Large intestine (tissue), 3 donors: Measurements from ENCODE around the gene SLC26A11. TPM values are rescaled to one million over a fixed set of nuclear protein-coding genes. Genes with fewer than 3 reads are reported as not detected.
A peak's percentile ranks its signal among the peaks of the same experiment; 100 is the strongest.

Experiments used
- DNase-seq, 2 donors: peaks; one replicate each; pipeline versions ENCODE4 v3.0.0 to v3.0.0-alpha.2; 2013
- H3K27ac ChIP-seq: one replicate; pipeline ENCODE4 v1.5.1; 2013; ENCODE audit warnings: low read length
- H3K27me3 ChIP-seq: 2 replicates; pipeline ENCODE4 v1.6.1; 2013; ENCODE audit warnings: low read length; ENCODE audit not compliant: control insufficient read depth, insufficient read depth
- H3K36me3 ChIP-seq: 2 replicates; pipeline ENCODE4 v1.6.1; 2013; ENCODE audit warnings: low read length; ENCODE audit not compliant: control insufficient read depth, insufficient read depth
- H3K4me1 ChIP-seq: one replicate; pipeline ENCODE4 v1.6.1; 2013; ENCODE audit warnings: low read length; ENCODE audit not compliant: control insufficient read depth, insufficient read depth
- H3K4me3 ChIP-seq: one replicate; pipeline ENCODE4 v1.5.1; 2013; ENCODE audit warnings: low read length
- H3K9me3 ChIP-seq: one replicate; pipeline ENCODE4 v1.6.1; 2013; ENCODE audit warnings: mild to moderate bottlenecking, low read depth, low read length, moderate library complexity; ENCODE audit not compliant: control insufficient read depth
- WGBS: methylation state at CpG from one replicate; pipeline ENCODE4 v1.1.5; 2013; ENCODE audit warnings: low lambda C conversion rate; ENCODE audit not compliant: insufficient coverage; 5-methylcytosine and 5-hydroxymethylcytosine counted together
- polyA plus RNA-seq: library from polyadenylated mRNA; unstranded; fragments of 120-200 nt; gene quantifications from one replicate; pipeline ENCODE4 v1.2.1, GENCODE V29; 2013

SLC26A11 gene
- polyA plus RNA-seq, 1 donor, result 82.8 TPM

GRCh38 chr17:80260069-80260535 lies 39.9 kb downstream of the SLC26A11 start:
- WGBS, result no CpG with 5 or more reads among the region's 63 CpGs
- H3K4me1 ChIP-seq, result peaks cover 30% of the 10 kb centered on the region

GRCh38 chr17:80260791-80261158 lies 40.5 kb downstream of the SLC26A11 start, which contains the start of gene RNF213:
Gene RNF213 (plus strand): TSS chr17:80260852. CDS start chr17:80263682, 2,830 bp downstream.
- Histone ChIP-seq H3K36me3 (peaks cover 5% of the 10 kb centered on the region), H3K9me3 (peaks cover 3% of the 10 kb centered on the region), H3K27ac (peak within 1 kb of the TSS; percentile 95), H3K4me1 (peaks cover 30% of the 10 kb centered on the region), H3K27me3 (no peaks in the 10 kb centered on the region), H3K4me3 (peak within 1 kb of the TSS; percentile 94)
- WGBS, result no CpG with 5 or more reads among the region's 54 CpGs
- DNase-seq, result peak; percentile 25 to 75

More at GRCh38 chr17:80260069-80260535, 39.9 kb downstream of the SLC26A11 start:
- H3K27ac ChIP-seq, result peak overlapping the region; percentile 49
- no peaks in the 10 kb centered on the region for H3K36me3 ChIP-seq
- H3K9me3 ChIP-seq, result peaks cover 3% of the 10 kb centered on the region
- no peaks in the 10 kb centered on the region for H3K27me3 ChIP-seq
- H3K4me3 ChIP-seq, result peak overlapping the region; percentile 42
- peak; percentile 61 to 81 for DNase-seq

- Histone ChIP-seq H3K4me1 (peaks cover 30% of the 10 kb centered on the region), H3K27ac (peak overlapping the region; percentile 95)
- DNase-seq, result peak; percentile 37 to 67
These were observed 41.1 kb downstream of the SLC26A11 start for GRCh38 chr17:80261159-80261894.

GRCh38 chr17:80261895-80262279 lies 41.7 kb downstream of the SLC26A11 start:
- no CpG with 5 or more reads among the region's 8 CpGs for WGBS
- Histone ChIP-seq H3K4me3 (peak overlapping the region; percentile 94), H3K36me3 (peaks cover 7% of the 10 kb centered on the region), H3K4me1 (peaks cover 30% of the 10 kb centered on the region), H3K27me3 (no peaks in the 10 kb centered on the region), H3K27ac (peak overlapping the region; percentile 95), H3K9me3 (peaks cover 3% of the 10 kb centered on the region)
- DNase-seq, result no peak

More at GRCh38 chr17:80261159-80261894, 41.1 kb downstream of the SLC26A11 start:
- Histone ChIP-seq H3K9me3 (peaks cover 3% of the 10 kb centered on the region), H3K36me3 (peaks cover 7% of the 10 kb centered on the region), H3K27me3 (no peaks in the 10 kb centered on the region), H3K4me3 (peak overlapping the region; percentile 94)
- WGBS, result no CpG with 5 or more reads among the region's 45 CpGs

GRCh38 chr17:80262291-80262690 lies 42.1 kb downstream of the SLC26A11 start:
- H3K4me3 ChIP-seq, result no peak overlapping the region
- WGBS, result no CpG with 5 or more reads among the region's 3 CpGs
- peaks cover 30% of the 10 kb centered on the region for H3K4me1 ChIP-seq
- DNase-seq, result peak in 1 of 2 donors; percentile 24
- peaks cover 7% of the 10 kb centered on the region for H3K36me3 ChIP-seq
- peaks cover 3% of the 10 kb centered on the region for H3K9me3 ChIP-seq
- peak overlapping the region; percentile 95 for H3K27ac ChIP-seq
- H3K27me3 ChIP-seq, result no peaks in the 10 kb centered on the region

- DNase-seq, result no peak
- Histone ChIP-seq H3K27ac (peak overlapping the region; percentile 95), H3K27me3 (no peaks in the 10 kb centered on the region), H3K4me1 (peaks cover 30% of the 10 kb centered on the region), H3K36me3 (peaks cover 10% of the 10 kb centered on the region), H3K9me3 (peaks cover 3% of the 10 kb centered on the region), H3K4me3 (no peak overlapping the region)
- WGBS, result no CpG with 5 or more reads among the region's 8 CpGs
These were observed 42.6 kb downstream of the SLC26A11 start for GRCh38 chr17:80262775-80263244.

- Histone ChIP-seq H3K9me3 (peaks cover 3% of the 10 kb centered on the region), H3K27me3 (no peaks in the 10 kb centered on the region), H3K4me3 (peak overlapping the region; percentile 46), H3K27ac (peak overlapping the region; percentile 95), H3K4me1 (peaks cover 30% of the 10 kb centered on the region), H3K36me3 (peaks cover 17% of the 10 kb centered on the region)
- WGBS, result no CpG with 5 or more reads among the region's 19 CpGs
- DNase-seq, result peak; percentile 94 to 96
These were observed 43.3 kb downstream of the SLC26A11 start for GRCh38 chr17:80263253-80264204.

- H3K4me3 ChIP-seq, result peak overlapping the region; percentile 46
- peaks cover 30% of the 10 kb centered on the region for H3K4me1 ChIP-seq
- no CpG with 5 or more reads among the region's 19 CpGs for WGBS
- H3K36me3 ChIP-seq, result peaks cover 21% of the 10 kb centered on the region
- H3K9me3 ChIP-seq, result peaks cover 3% of the 10 kb centered on the region
- peak overlapping the region; percentile 60 for H3K27ac ChIP-seq
- no peak for DNase-seq
- no peaks in the 10 kb centered on the region for H3K27me3 ChIP-seq
These were observed 44.2 kb downstream of the SLC26A11 start for GRCh38 chr17:80264205-80265075.

GRCh38 chr17:80265205-80266068 lies 45.2 kb downstream of the SLC26A11 start:
- Histone ChIP-seq H3K27ac (no peak overlapping the region), H3K4me1 (peaks cover 30% of the 10 kb centered on the region), H3K36me3 (peaks cover 27% of the 10 kb centered on the region), H3K27me3 (no peaks in the 10 kb centered on the region), H3K4me3 (no peak overlapping the region), H3K9me3 (peaks cover 3% of the 10 kb centered on the region)
- WGBS, result no CpG with 5 or more reads among the region's 17 CpGs
- no peak for DNase-seq
